Measurements from ENCODE around the gene KDM4C.
"Not testable (repeated sequence)": the region's sequence is repeated elsewhere in the genome, so short reads cannot be mapped to it uniquely, and the experiment has no call there.

KDM4C gene

DNA sequence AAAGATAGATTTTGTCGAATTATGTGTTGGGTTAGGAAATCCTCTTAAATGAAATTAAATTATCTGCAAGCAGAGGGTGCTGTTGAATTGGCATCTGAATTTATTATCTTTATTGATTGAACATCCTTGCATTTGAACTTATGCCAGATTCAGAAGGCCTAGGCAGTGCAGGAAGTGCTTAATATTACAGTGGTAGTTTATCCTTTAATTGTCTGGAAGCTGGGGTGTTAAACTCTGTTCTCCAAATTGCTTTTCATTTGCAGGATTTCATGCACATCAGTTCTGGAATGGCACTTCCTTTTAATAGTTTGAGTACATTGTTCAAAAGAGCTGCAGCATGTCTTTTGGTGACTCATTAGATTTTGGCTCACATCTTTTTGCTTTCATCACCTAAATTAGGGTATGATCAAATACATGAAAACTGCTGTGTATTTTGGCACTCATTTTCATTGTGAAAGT, 186.3 kb downstream of the KDM4C start:
- H3K36me3 ChIP-seq (ENCODE audit: control insufficient read depth, insufficient read depth, low read length), result no peaks in the 10 kb centered on the region
- no peak for DNase-seq (ENCODE audit: extremely low read depth, insufficient read length)
- H3K4me3 ChIP-seq (replicated peaks; ENCODE audit: low read depth, low read length), result no peak overlapping the region
- TF ChIP-seq, protein P1, sequence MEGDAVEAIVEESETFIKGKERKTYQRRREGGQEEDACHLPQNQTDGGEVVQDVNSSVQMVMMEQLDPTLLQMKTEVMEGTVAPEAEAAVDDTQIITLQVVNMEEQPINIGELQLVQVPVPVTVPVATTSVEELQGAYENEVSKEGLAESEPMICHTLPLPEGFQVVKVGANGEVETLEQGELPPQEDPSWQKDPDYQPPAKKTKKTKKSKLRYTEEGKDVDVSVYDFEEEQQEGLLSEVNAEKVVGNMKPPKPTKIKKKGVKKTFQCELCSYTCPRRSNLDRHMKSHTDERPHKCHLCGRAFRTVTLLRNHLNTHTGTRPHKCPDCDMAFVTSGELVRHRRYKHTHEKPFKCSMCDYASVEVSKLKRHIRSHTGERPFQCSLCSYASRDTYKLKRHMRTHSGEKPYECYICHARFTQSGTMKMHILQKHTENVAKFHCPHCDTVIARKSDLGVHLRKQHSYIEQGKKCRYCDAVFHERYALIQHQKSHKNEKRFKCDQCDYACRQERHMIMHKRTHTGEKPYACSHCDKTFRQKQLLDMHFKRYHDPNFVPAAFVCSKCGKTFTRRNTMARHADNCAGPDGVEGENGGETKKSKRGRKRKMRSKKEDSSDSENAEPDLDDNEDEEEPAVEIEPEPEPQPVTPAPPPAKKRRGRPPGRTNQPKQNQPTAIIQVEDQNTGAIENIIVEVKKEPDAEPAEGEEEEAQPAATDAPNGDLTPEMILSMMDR (IDR thresholded peaks at IDR 0.05; ENCODE audit: insufficient read depth, low read length, poor library complexity, severe bottlenecking), result no peak
- no peaks in the 10 kb centered on the region for H3K27me3 ChIP-seq (replicated peaks; ENCODE audit: control insufficient read depth, insufficient read depth, low read length)

DNA sequence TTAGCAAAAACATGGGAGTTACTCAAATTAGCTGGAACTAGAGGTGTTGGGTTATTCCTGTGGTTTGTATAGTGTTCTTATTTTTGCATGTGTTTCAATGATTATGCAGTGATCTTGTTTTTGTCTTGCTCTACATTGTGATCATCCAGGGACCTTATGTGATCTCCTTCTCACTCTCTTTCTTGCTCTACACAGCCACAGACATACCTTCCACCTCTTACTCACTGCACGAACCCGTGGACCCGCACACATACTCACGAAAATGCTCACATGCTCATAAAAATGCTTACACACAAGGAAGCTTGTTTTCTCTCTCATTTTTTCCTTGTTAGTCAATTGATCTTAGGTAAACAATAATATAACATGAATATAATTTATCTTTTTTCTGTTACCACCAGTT, 187.1 kb downstream of the KDM4C start:
- TF ChIP-seq, protein P1 (IDR thresholded peaks at IDR 0.05; ENCODE audit: insufficient read depth, low read length, poor library complexity, severe bottlenecking), result no peak
- no peak for DNase-seq (ENCODE audit: extremely low read depth, insufficient read length)
- Histone ChIP-seq H3K36me3 (ENCODE audit: control insufficient read depth, insufficient read depth, low read length) (no peaks in the 10 kb centered on the region), H3K4me3 (replicated peaks; ENCODE audit: low read depth, low read length) (no peak overlapping the region), H3K27me3 (replicated peaks; ENCODE audit: control insufficient read depth, insufficient read depth, low read length) (no peaks in the 10 kb centered on the region)

DNA sequence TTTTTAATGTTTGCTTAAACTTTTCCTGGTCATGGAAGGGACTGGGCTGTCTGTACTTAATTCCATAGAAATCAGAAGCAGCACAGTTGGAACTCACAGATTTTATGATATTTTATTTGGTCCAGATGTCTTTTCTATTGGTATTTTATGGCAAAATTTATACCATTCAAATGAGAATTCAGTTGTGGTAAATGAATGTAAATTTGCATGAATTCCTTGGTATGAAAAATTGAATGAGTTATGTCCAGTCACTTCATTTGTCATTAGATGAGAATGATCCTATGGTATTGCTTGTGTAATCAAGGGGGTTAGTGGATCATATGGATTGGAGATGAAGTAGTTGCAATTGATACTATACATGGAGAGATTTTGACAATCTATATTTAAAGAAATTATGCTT, 188.0 kb downstream of the KDM4C start:
- H3K27me3 ChIP-seq (replicated peaks; ENCODE audit: control insufficient read depth, insufficient read depth, low read length), result no peaks in the 10 kb centered on the region
- DNase-seq (ENCODE audit: extremely low read depth, insufficient read length), result no peak
- no peak overlapping the region for H3K4me3 ChIP-seq (replicated peaks; ENCODE audit: low read depth, low read length)
- H3K36me3 ChIP-seq (ENCODE audit: control insufficient read depth, insufficient read depth, low read length), result no peaks in the 10 kb centered on the region
- TF ChIP-seq, protein P1 (IDR thresholded peaks at IDR 0.05; ENCODE audit: insufficient read depth, low read length, poor library complexity, severe bottlenecking), result no peak

DNA sequence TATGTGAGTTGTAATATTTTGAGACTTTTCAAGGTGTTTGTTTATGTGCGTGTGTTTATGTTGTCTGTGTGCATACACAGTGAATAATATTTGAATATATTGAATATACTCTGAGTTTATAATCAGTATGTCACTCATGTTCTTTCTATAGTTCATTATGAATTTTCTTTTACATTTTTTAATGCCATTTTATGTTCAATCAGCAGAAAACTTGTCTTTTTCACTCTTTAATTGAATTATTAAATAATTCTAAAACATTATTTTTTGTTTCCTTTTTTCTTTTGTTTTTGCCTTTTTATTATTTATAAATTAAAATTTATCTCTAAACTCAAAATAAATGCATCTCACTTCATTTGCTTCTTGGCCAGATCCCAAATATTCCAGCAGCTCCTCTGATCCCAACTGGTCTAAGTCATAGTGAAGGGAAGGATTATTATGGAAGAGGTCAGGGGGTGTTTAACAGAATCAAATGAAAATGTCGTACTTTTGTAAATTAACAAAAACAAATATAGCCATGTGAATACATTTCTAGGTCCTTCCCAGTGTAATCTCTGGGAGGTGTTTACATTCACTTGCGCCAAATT, 188.9 kb downstream of the KDM4C start:
- TF ChIP-seq, protein P1 (IDR thresholded peaks at IDR 0.05; ENCODE audit: insufficient read depth, low read length, poor library complexity, severe bottlenecking), result no peak
- Histone ChIP-seq H3K27me3 (replicated peaks; ENCODE audit: control insufficient read depth, insufficient read depth, low read length) (no peaks in the 10 kb centered on the region), H3K4me3 (replicated peaks; ENCODE audit: low read depth, low read length) (no peak overlapping the region), H3K36me3 (ENCODE audit: control insufficient read depth, insufficient read depth, low read length) (no peaks in the 10 kb centered on the region)
- DNase-seq (ENCODE audit: extremely low read depth, insufficient read length), result no peak

DNA sequence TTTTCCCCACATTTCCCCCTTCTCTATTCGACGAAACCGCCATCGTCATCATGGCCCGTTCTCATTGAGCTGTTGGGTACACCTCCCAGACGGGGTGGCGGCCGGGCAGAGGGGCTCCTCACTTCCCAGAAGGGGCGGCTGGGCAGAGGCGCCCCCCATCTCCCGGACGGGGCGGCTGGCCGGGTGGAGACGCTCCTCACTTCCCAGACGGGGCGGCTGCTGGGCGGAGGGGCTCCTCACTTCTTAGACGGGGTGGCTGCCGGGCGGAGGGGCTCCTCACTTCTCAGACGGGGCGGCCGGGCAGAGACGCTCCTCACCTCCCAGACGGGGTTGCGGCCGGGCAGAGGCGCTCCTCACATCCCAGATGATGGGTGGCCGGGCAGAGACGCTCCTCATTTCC, 191.1 kb downstream of the KDM4C start:
- H3K36me3 ChIP-seq (ENCODE audit: control insufficient read depth, insufficient read depth, low read length); H3K4me3 ChIP-seq (replicated peaks; ENCODE audit: low read depth, low read length); DNase-seq (ENCODE audit: extremely low read depth, insufficient read length); H3K27me3 ChIP-seq (replicated peaks; ENCODE audit: control insufficient read depth, insufficient read depth, low read length): not testable (repeated sequence)

DNA sequence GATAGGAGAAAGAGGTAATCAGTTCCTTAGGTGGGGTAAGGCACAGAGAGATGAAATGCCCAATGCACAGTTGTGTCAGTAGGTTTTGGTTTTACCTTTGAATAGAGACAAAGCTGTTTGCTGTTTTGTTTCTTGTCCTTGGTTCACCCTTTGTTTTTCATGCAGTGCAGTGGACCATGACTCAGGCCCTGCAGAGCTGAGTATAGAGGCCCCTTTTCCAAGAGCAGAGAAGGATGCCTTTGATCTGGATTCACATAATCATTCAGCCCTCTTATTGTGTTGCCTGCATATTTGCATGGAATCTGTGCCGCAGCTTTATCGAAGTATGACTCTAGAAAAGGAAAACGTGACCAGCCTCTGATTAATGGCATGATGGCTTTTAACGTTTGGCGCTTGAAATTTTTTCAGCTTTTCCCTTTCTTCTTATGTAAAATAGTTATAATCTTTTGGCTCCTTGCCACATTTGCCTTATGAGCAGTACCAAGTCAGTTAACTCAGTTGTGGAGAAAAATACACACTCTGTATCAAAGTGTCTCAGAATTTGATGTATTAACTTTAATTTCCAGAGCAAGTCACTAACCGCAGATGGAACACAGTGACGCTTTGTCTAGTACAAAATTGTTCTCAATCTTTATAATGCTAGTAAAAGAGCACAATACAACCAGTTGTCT, 197.6 kb downstream of the KDM4C start:
- no peaks in the 10 kb centered on the region for H3K27me3 ChIP-seq (replicated peaks; ENCODE audit: control insufficient read depth, insufficient read depth, low read length)
- no peak for DNase-seq (ENCODE audit: extremely low read depth, insufficient read length)
- H3K4me3 ChIP-seq (replicated peaks; ENCODE audit: low read depth, low read length), result no peak overlapping the region
- TF ChIP-seq, protein P1 (IDR thresholded peaks at IDR 0.05; ENCODE audit: insufficient read depth, low read length, poor library complexity, severe bottlenecking), result no peak
- no peaks in the 10 kb centered on the region for H3K36me3 ChIP-seq (ENCODE audit: control insufficient read depth, insufficient read depth, low read length)

Data from GM06990 (cell line).